Stimulated activated CD4-positive, alpha-beta T cell treated with anti-CD3 and anti-CD28 coated beads, Interleukin-15, amount 100 ng/mL, for 48 hours (primary cell): ENCODE measurements around the gene EIF2D.
A peak's percentile ranks its signal among the peaks of the same experiment; 100 is the strongest.
"Not testable (repeated sequence)": the region's sequence is repeated elsewhere in the genome, so short reads cannot be mapped to it uniquely, and the experiment has no call there.

Experiments
- DNase-seq, 2 donors: peaks; one replicate each; pipeline ENCODE4 v3.0.0-alpha.2; 2020; ENCODE audit warnings: low read depth in 2 of 2

EIF2D gene, protein sequence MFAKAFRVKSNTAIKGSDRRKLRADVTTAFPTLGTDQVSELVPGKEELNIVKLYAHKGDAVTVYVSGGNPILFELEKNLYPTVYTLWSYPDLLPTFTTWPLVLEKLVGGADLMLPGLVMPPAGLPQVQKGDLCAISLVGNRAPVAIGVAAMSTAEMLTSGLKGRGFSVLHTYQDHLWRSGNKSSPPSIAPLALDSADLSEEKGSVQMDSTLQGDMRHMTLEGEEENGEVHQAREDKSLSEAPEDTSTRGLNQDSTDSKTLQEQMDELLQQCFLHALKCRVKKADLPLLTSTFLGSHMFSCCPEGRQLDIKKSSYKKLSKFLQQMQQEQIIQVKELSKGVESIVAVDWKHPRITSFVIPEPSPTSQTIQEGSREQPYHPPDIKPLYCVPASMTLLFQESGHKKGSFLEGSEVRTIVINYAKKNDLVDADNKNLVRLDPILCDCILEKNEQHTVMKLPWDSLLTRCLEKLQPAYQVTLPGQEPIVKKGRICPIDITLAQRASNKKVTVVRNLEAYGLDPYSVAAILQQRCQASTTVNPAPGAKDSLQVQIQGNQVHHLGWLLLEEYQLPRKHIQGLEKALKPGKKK

DNA sequence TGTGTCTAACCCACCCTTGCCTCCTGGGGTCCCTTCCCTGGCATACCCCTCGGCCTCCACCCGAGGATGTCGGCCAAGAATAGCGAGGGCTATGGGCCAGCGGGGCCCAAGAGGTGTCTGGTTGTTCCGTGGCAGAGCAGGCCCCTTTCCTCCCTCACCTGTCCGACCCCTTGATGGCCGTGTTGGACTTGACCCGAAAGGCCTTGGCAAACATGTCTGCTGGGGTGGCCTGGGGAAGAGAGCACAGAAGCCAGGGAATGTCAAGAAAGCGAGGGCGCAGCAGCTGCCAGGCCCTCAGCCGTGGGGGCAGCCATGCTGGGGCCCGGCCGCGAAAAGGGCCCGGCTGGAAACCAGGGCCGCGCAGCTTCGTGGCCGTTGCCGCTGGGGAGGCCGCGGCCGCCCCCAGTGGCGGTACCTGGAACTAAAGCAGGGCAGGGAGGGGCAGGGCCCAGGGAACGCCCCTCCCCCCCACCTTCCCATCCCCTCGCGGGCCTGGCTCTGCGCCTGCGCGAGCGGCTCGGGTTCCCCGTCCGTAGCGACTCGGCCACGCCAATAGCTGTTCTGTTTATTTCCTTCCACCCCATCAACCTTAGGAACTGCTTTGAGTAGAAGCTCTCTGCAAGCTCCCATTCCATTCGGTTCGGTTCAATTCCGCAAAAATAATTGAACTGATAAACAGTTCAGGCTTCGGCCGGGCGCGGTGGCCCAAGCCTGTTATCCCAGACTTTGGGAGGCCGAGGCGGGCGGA lies at the start of gene EIF2D:
TSS of gene EIF2D (minus strand) at position 337 of the 748 bp plus-strand sequence. CDS start at position 214, 123 bp downstream.
- peak; percentile 90 to 93 for DNase-seq

DNA sequence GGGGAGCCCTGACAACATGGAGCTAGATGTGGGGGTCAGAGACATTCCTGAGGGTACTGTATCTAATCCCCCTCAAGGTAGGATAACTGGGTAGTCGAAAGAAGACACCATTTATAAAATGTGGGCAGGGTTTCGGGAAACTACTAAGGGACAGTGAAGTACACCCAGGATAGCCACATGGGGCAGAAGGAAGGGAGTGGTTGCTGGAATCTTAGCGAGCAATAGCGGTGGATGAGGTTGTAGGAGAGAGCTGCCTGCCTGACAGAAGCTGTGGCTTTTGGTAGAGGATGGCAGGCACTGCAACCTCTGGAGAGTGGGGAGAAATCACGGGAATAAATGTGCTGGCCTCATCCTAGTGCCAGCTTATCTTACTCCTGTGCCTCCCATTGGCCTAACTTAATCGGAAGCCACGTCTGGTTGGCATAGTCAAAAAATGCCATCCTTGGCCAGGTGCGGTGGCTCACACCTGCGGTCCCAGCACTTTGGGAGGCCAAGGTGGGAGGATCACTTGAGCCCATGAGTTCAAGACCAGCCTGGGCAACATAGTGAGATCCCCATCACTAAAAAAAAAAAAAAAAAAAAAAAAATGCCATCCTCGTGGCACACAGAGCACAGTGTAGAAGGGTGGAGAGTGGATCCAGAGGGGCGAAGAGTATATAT lies 49.0 kb upstream of the EIF2D start:
- DNase-seq, result no peak

DNA sequence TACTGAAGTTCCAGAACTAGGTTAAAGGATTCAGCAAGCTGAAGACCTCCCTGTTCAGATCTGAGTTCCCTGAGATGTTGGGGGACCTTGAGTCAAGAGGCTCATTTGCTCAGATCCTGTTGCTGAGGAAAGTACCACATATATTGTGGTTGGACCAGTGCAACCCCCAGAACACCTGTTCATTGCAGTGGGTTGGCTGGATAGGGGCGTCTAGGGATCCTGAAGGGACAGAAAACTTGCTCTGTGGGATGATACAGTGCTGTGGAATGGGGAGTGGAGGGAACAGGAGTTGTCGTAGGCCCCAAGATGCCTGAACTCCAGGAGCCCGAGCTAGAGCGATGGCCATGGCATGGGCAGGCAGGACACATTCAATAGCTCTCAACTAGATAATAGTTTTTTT lies 47.9 kb upstream of the EIF2D start:
- DNase-seq, result no peak

DNA sequence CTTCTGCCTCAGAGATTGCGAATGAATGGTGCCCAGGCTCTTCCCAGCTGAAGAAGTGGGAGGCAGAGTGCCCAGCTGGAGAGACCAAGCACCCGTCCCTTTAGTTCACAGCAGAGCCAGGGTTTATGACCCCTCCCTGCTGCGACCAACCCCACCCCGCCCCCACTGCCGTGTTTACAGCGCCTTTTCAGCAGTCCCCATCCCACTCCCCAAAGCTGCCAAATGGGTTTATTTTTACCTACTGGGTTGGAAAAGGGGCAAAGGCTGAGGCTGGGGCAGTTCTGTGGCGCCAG lies 46.7 kb upstream of the EIF2D start:
- no peak for DNase-seq

DNA sequence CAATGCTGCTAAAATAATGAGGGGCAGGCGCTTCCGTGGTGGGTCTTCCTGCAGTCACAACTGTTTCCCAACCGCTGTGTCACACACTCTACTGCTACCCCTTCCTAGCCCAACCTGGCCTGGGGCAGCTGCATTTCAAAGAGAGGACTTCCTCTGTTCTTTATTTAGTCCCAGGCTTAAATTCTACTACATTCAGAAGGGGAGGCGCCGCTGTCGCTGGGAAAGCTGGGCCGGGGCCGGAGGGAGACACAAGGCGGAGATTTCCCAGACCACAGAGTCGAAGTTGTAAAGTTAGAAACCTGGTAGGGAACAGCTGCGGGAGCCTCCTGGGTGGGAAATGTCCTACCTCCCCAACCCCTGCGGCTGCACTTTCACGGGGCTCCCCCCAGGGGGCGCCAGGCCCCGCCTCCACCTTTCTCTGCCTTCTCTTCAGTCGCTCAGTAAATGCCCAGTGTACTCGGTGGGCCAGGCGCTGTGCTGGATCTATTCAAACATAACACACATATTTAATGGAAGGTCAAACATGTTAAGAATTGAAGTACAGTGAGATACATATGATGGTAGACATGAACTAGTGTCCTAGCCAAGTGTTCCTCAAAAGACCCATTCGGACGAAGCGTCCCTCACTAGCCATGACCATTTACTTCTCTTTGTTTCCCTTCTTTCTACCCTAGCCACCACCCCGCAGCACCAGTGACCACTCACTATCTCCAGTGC lies 46.2 kb upstream of the EIF2D start:
- DNase-seq, result peak in 1 of 2 donors; percentile 20

DNA sequence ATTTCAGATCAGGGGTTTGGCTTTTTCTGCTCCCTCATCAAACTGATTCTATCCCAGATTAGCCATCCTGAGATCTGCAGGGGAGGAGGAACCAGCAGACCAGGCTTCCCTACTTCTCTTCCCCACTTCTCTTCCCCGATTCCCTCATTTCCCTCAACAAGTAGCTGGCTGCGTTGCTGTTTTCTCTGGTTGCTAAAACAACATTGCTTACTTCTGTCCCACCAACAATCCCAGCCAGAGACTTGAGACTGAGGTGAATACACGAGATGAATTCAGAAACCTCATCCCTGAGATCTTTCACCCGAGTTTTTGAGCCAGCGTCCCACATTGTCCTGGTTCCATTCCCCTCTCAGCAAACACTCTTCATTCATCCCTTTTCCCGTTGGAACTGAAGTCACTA lies 45.5 kb upstream of the EIF2D start:
- no peak for DNase-seq

DNA sequence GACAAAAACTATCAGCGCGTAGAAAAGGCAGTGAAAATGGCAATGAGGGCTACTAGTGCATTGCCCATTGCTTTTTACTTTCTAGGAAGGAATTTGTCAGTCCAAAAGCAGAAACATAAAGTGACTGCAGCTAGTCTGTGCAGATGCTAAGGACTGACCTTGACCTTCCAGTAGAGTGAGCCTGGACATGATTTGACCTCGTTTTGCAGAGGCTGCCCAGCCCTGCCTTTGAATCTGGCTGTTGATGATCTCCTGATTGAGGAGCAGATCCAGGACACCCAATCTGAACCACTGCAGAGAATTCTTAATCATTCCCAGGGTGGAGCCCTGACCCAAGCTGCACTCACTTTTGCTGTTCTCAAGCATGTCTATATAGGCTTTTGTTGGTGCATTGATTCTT lies 44.7 kb upstream of the EIF2D start:
- no peak for DNase-seq

DNA sequence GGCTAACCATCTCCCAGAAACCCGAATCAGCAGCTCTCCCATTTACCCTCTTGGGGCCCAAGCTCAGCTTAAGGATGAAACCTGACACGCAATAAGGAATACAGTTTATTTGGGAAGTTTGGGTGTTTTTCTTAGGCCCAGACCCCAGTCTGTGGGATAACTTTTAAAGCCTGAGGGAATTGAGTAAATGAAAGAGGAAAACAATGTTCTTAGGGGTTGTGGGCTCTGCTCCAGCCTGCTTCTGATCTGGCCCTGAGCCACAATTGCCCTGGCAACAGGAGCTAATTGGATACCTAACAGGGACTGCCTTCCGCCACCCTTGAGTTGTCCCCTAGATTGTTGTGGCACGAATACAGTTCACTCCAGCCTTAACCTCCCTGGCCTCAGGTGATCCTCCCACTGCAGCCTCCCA lies 43.2 kb upstream of the EIF2D start:
- DNase-seq, result no peak

DNA sequence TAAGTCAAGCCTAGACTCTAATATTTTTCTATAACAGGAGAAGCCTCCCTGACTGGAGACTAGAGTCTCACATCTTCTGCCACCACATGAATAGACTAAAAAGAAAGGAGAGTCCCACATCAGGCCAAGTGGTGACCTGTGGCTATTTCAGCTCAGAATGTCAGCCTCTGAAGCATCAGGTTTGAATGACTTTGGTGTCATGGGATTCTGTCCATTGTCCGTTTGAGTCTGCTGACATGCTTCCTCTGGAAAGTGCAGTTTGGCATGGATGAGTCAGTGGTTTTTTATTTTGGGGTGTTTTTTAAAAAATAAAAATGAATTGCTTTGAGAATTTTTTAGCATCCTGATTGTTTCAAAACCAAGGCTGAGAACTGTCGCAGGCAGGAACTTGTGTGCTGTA lies 42.6 kb upstream of the EIF2D start:
- DNase-seq, result no peak

DNA sequence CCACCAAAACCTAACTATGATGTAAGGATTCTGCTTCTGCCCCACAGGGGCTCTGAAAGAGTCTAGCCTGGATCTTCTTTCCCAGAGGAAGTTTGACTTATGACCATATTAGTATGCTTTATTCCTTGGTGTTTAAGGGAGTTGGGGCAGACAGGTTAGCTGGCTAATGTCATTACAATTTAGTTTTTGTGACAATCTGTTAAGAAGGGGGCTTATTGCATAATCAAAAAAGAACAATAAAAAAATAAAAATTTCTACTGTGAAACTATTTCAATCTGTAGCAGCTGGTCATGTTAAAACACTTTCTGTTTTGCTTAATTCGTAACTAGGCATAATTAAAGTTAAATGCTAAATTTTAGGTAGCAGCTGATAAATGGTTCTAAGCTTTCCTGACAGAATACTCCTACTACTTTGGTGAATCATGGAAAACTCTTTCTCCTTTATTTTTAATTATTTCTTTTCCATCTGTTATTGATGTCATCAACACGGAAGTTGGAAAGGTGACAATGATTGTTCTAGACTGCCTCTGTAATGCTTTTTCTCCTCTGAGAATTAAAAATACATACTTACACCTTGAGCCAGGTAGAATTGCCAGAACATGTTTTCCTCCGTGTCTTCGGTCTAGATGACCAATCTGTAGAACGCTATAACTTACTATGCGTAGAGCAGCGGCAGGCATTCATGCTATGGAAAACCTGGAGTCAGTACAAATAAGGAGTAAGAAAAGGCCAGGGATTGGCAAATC lies 41.6 kb upstream of the EIF2D start:
- no peak for DNase-seq

DNA sequence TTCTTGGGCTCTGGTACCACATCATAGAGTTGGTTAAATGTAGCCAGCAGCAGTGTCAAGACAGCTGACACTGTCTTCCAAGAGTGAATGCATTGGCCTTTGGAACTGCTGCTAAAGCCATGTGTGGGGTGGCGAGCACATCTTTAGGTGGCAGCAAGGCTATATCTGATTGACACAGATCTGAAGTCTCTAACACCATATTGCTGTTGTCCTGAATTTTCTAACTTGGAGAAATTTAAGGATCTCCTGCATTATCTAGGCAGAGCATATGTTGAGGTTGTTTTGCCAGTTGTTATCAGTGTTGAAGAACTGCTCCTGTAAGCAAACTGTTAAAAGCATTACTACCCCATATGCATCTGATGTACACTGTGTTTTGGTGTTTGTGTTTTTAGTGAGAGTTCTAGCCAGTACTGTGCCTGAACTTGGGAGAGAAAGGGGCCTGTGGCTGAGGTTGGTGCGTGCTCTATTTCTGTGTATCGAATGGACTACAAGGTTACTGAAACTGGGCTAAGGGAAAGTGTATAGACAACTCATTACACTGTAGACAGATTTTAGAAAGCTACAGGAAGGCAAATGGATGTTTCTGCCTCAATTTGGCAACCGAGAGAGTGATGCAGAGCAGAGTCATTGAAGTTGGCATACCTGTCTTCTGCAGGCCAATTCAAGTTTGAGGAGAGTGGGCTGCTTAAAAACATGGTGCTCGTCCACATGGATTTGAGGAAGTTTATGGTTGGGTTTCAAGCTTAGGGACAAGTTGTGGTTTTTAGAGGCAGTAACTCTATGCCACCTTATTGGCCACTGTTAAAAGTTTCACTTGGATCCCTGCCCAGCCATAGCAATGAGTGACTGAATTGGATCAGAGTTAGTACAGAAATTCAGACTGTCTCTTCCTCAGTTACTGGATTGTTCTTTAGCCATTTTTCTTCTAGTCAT lies 40.0 kb upstream of the EIF2D start:
- DNase-seq, result no peak

DNA sequence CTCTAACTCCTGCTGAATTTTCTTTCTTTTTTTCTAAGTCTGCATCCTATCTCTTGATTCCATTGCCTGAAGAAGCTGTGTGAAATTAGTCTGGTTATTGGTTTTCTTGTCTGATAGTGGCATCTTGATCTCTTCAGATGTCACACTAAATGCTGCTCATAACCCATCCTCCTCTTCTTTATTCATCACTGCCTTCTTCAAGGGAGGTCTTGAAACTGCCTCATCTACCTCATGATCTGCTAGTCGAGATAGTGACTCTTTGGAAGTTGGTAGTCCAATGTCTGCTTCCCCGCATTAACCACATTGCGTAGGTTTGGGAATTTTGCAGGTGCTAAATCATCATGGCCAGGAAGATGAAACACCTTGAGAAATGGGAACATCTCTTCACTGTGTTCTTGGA lies 38.7 kb upstream of the EIF2D start:
- DNase-seq, result no peak

DNA sequence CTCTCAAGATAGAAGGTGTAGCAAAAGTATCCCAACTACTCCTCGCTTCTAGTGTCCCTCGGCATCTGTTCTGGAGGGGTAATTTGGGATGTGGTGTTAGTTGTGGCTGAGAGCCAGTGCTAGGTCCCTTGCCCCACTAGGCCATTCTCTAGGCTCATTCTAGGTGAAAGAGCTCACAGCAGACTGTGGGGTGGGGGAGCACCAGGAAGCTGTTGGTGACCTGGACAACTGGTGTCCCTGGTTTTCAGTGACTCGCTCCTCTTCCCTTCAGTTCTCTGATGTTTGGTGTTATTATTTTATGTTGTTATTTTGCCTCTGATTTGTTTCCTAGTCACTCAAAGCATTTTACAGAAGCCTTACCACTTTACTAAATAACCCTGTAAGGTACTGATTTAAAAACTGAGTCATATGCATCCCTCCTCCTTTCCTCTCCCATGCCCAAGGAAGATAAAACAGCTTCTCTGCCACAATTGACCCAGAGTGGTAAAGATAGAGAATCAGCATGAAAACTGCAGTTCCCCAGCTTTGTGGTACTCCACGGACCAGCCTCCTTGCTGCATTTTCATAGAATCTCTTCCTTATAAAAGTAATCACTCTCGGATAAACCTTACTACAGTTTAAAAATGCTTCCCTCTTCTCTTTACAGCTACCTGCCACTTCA lies 37.1 kb upstream of the EIF2D start:
- DNase-seq, result no peak

DNA sequence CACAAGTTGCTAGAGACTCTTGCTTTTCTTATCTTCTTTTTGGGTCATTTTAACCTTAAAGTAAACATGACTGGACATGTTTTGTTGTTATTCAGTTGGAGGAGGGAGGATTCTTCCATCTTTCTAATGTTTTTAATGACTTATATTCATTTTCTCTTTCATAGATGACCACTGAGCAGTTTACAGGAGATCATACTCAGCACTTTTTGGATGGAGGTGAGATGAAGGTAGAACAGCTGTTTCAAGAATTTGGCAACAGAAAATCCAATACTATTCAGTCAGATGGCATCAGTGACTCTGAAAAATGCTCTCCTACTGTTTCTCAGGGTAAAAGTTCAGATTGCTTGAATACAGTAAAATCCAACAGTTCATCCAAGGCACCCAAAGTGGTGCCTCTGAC lies 35.0 kb upstream of the EIF2D start:
- DNase-seq, result no peak

DNA sequence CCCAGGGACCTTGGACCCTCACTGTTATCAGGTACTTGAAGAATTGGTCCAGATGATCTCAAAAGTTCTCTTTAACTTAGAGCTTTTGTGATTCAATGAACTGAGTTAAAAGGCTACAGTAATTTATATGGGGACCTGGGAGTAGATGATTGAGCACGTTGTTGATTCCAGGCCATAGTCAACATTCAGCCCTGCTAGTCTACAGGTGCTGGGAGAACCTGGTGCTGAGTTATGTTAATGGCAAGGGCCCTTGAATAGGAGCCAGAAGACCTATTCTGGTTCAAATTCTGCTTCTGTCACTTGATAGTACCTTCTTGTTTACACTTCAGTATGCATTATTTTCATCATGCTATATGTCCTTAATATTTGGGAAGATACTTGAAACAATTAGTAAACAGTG lies 34.2 kb upstream of the EIF2D start:
- no peak for DNase-seq

DNA sequence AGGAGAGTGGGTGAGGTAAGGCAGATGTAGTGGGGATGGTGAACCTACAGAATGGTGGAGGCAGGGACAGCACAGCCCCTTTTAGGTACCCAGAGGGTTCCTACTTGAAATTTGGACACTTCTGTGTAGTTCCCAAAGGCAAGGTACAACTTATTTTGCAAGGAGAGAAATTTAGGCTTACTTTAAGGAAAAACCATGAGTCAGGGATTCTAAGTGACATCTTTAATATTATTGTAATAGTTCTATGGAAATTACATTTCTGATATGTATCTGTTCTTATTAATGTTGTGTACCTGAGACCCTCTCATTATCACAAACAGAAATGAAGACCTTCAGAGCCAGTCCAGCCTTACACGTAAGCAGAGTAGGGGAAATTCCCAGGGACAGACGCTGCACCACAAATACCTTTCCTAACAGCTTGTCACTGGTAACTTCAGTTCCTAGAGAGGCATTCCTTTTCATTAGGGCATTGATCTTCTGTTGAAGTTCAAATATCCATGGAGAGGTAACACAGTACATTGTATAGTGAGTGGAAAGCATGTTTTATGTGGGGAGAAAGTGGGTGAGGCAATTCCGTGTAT lies 30.9 kb upstream of the EIF2D start:
- no peak for DNase-seq

DNA sequence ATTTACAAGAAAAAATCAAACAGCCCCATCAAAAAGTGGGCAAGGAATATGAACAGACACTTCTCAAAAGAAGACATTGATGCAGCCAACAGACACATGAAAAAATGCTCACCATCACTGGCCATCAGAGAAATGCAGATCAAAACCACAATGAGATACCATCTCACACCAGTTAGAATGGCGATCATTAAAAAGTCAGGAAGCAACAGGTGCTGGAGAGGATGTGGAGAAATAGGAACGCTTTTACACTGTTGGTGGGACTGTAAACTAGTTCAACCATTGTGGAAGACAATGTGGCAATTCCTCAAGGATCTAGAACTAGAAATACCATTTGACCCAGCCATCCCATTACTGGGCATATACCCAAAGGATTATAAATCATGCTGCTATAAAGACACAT lies 29.8 kb upstream of the EIF2D start:
- DNase-seq, result not testable (repeated sequence)

DNA sequence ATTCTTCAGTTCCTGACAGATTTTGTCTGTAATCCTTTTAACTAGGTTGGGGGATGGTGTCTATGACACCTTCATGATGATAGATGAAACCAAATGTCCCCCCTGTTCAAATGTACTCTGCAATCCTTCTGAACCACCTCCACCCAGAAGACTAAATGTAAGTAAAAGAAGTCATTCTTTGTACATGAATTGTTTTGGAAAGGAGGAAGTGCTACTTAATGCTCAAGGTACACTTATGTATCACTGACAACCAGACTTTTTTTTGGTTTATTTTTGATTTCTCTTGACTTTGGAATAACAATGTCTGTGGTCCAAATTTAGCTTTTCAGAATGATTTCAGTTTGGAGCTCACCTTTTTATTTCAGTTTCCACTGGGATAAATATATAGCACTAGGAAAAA lies 25.3 kb upstream of the EIF2D start:
- DNase-seq, result no peak

DNA sequence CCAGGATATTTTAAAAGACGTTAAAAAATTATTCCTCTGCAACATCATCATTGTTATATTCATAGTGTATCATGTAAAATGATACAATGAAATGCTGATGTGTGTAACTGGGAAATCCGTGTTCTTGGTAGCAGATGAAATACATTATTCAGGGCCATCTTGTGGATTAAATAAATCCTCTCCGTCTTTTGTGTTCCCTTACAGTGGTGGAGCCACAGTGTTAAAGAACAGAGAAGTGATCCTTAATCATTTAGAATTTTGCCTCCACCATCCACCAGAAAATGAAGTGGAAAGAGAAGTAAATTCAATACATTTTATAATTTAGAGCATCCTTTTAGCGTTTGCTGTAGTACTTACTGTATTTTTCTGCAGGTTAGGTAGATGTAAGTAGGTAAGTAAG lies 24.4 kb upstream of the EIF2D start:
- DNase-seq, result no peak
